Naive thymus-derived CD4-positive, alpha-beta T cell (primary cell): ENCODE data around the gene RNASE7. TPM values are rescaled to one million over a fixed set of nuclear protein-coding genes. Genes with fewer than 3 reads are reported as not detected.

ENCODE experiments used
- ATAC-seq: fragments of 150-1000 bp; cut with Tn5 transposase; 2 replicates; pipeline ENCODE4 v1.10.0; 2021; ENCODE audit warnings: mild to moderate bottlenecking, moderate library complexity
- CTCF ChIA-PET: fragments of 350-600 bp; sonication (Branson Sonifier 250); formaldehyde crosslinking; loops from one replicate; lab custom pipeline; 2021; ENCODE audit warnings: antibody characterized with exemption; lab: Charles Lee
- POLR2A ChIA-PET: fragments of 350-600 bp; sonication (Branson Sonifier 250); formaldehyde crosslinking; loops from one replicate; lab custom pipeline; 2021; ENCODE audit warnings: antibody characterized with exemption, inconsistent platforms; lab: Charles Lee
- DNase-seq, 9 donors: peaks; one replicate each; pipeline versions ENCODE4 v3.0.0 to v3.0.0-alpha.2; 2020 to 2022; ENCODE audit warnings: mixed read lengths in 1 of 9
- H3K27ac ChIP-seq: one replicate; pipeline ENCODE4 v1.7.0; 2013; ENCODE audit warnings: mild to moderate bottlenecking, low read depth, low read length, moderate library complexity
- H3K27me3 ChIP-seq, 2 donors: one replicate each; pipeline ENCODE4 v1.7.0; 2013; ENCODE audit warnings: low read length in 2 of 2, mild to moderate bottlenecking in 2 of 2, moderate library complexity in 2 of 2; ENCODE audit not compliant: control insufficient read depth in 2 of 2, insufficient read depth in 2 of 2
- H3K36me3 ChIP-seq, 3 experiments: 1 replicate in 2 of 3; 2 replicates in 1 of 3; pipeline ENCODE4 v1.7.0; 2013; ENCODE audit warnings: low read length in 3 of 3, mild to moderate bottlenecking in 3 of 3, moderate library complexity in 1 of 3; ENCODE audit not compliant: insufficient read depth in 3 of 3, control insufficient read depth in 2 of 3
- H3K4me1 ChIP-seq, 2 donors: one replicate each; pipeline ENCODE4 v1.7.0; 2013; ENCODE audit warnings: low read length in 2 of 2, mild to moderate bottlenecking in 2 of 2, moderate library complexity in 1 of 2; ENCODE audit not compliant: control insufficient read depth in 2 of 2, insufficient read depth in 2 of 2
- H3K4me3 ChIP-seq: 2 replicates; pipeline ENCODE4 v1.7.0; 2013; ENCODE audit warnings: mild to moderate bottlenecking, low read length
- H3K9me3 ChIP-seq, 3 experiments: 1 replicate in 2 of 3; 2 replicates in 1 of 3; pipeline ENCODE4 v1.7.0; 2013; ENCODE audit warnings: low read length in 3 of 3; ENCODE audit not compliant: control insufficient read depth in 2 of 3
- H3K27ac Mint-ChIP-seq, 9 donors: one replicate each; pipeline ENCODE4 v1.8.0; 2020 to 2022; ENCODE audit warnings: mixed read lengths in 9 of 9, mild to moderate bottlenecking in 8 of 9, moderate library complexity in 5 of 9, inconsistent platforms in 2 of 9
- H3K27me3 Mint-ChIP-seq, 5 donors: one replicate each; pipeline ENCODE4 v1.8.0; 2021 to 2022; ENCODE audit warnings: mixed read lengths in 5 of 5, mild to moderate bottlenecking in 1 of 5
- H3K36me3 Mint-ChIP-seq, 5 donors: one replicate each; pipeline ENCODE4 v1.8.0; 2020 to 2022; ENCODE audit warnings: mixed read lengths in 5 of 5, mild to moderate bottlenecking in 3 of 5, inconsistent platforms in 1 of 5
- H3K4me1 Mint-ChIP-seq, 7 donors: one replicate each; pipeline ENCODE4 v1.8.0; 2020 to 2022; ENCODE audit warnings: mixed read lengths in 7 of 7, mild to moderate bottlenecking in 3 of 7, inconsistent platforms in 1 of 7
- H3K4me3 Mint-ChIP-seq, 10 donors: one replicate each; pipeline ENCODE4 v1.8.0; 2020 to 2022; ENCODE audit warnings: mild to moderate bottlenecking in 10 of 10, mixed read lengths in 10 of 10, moderate library complexity in 6 of 10, inconsistent platforms in 2 of 10
- H3K9me3 Mint-ChIP-seq, 11 donors: one replicate each; pipeline ENCODE4 v1.8.0; 2020 to 2022; ENCODE audit warnings: mixed read lengths in 11 of 11, mild to moderate bottlenecking in 4 of 11, inconsistent platforms in 1 of 11, moderate library complexity in 1 of 11
- intact Hi-C, 2 donors: fragments of 100-400 bp; cut with micrococcal nuclease; formaldehyde crosslinking; loops; one replicate each; pipeline ENCODE4 v1.15.1; 2023
- microRNA-seq: library from miRNA; unstranded; fragments of <30 nt; microRNA quantifications from one replicate; pipeline ENCODE4 v1.2.0, GENCODE V29; 2022; ENCODE audit warnings: borderline microRNAs expressed
- polyA plus RNA-seq, 2 donors: library from polyadenylated mRNA; unstranded; fragments of 300-500 nt; fragmentation: Illumina TruSeq; gene quantifications; one replicate each; pipeline ENCODE4 v1.2.3, GENCODE V29; 2021
- total RNA-seq, 6 experiments: library from RNA in 5 of 6; stranded (reverse) in 5 of 6; gene quantifications; 1 replicate in 5 of 6; 2 replicates in 1 of 6; pipeline ENCODE4 v1.2.3 and lab custom pipeline; 2021 to 2026

RNASE7 gene
- total and polyA plus RNA-seq, 7 experiments from 2014 or later = not detected

DNA sequence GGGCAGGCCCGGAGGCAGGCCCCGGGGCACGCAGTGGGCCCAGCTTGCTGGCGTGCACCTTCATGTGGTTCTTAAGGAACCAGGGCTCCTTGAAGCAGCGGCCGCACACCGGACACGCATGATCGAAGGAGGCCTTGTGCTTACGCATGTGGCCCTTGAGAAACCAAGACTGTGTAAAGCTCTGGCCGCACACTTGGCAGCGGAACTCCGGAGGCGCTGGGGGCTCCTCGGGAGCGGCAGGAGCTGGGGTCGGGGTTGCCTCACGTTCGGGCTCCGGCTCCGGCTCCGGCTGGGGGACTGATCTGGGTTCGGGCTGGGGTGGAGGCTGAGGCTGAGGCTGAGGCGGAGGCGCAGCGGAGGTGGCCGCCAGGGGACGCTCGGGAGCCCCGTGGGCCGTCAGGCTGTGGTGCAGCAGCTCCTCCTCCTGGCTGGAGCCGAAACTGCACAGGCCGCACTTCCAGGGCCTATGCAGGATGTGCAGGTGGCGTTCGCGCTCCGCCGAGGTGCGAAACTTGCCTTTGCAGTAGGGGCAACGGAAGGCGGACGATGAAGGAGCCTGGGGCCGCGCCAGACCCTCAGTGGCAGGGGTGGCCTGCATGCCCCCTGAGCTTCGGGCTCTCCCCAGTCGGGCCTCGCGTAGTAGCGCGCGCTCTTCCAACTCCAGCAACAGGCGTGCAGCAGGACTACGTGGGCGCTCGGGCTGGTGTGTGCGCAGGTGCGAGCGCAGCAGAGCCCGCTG lies 50.3 kb downstream of the RNASE7 start:
- no peak overlapping the region for H3K4me3 ChIP-seq
- no peaks in the 10 kb centered on the region for H3K36me3 ChIP-seq
- Mint-ChIP-seq H3K27me3 (peaks cover 0 to 17% (median 0%) of the 10 kb centered on the region in 5 donors), H3K4me1 (peaks cover 15 to 37% (median 27%) of the 10 kb centered on the region in 7 donors), H3K36me3 (peaks cover 0 to 2% (median 0%) of the 10 kb centered on the region in 5 donors), H3K4me3 (peak overlapping the region in 1 of 10 donors; percentile 6), H3K27ac (peak overlapping the region in 8 of 9 donors; percentile 17 to 88 (median 78)), H3K9me3 (peaks cover 0 to 3% (median 0%) of the 10 kb centered on the region in 11 donors)
- ChIA-PET CTCF (interaction anchor here (0.6 to 11.3 kb wide), 13 partner anchors 9 to 89 kb away, joined by 3 to 132 read pairs (median 4); partner anchors contain the start of gene TMEM253), POLR2A (interaction anchor here (1.0 to 4.7 kb wide), 5 partner anchors 11 to 78 kb away, joined by 3 to 53 read pairs (median 5); no protein-coding TSS in a partner anchor)
- DNase-seq = peak; percentile 82 to 98 (median 93)
- no peaks in the 10 kb centered on the region for H3K9me3 ChIP-seq
- H3K27ac ChIP-seq = no peak overlapping the region
- peak; percentile 90 for ATAC-seq
- intact Hi-C loops = loop anchor here (1.0 kb wide), 4 partner anchors 12 to 465 kb away; no protein-coding TSS in a partner anchor
- no peaks in the 10 kb centered on the region for H3K27me3 ChIP-seq
- H3K4me1 ChIP-seq = peaks cover 6 to 14% of the 10 kb centered on the region in 2 donors

DNA sequence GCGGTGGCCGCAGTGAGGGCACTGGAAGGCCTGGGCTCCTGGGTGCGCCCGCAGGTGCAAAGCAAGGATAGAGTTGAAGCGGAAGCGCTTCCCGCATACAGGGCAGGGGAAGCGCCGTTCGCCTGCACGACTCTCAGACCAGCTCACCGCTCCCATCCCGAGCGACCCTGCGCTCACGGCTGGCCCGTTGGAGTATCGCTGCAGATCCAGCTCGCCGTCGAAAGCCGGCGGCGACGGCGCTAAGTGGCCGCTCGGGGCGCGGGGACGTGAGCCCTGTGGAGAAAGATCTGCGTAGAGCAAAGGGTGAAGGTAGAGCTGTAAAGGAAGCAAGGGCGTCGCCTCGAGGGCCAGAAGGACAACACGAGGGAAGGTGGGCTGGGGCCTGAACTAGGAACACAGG lies 50.9 kb downstream of the RNASE7 start:
- Histone ChIP-seq H3K27ac (no peak overlapping the region), H3K27me3 (no peaks in the 10 kb centered on the region), H3K4me1 (peaks cover 2 to 10% of the 10 kb centered on the region in 2 donors), H3K4me3 (no peak overlapping the region), H3K36me3 (no peaks in the 10 kb centered on the region), H3K9me3 (no peaks in the 10 kb centered on the region)
- intact Hi-C loops = no loop called here
- H3K36me3 Mint-ChIP-seq = peaks cover 0 to 2% (median 0%) of the 10 kb centered on the region in 5 donors
- H3K27me3 Mint-ChIP-seq = peaks cover 0 to 18% (median 0%) of the 10 kb centered on the region in 5 donors
- no peak for ATAC-seq
- peaks cover 9 to 33% (median 22%) of the 10 kb centered on the region in 7 donors for H3K4me1 Mint-ChIP-seq
- no peak overlapping the region for H3K4me3 Mint-ChIP-seq
- ChIA-PET POLR2A (interaction anchor here (1.0 to 4.7 kb wide), 5 partner anchors 11 to 78 kb away, joined by 3 to 53 read pairs (median 5); no protein-coding TSS in a partner anchor), CTCF (interaction anchor here (0.7 to 11.3 kb wide), 11 partner anchors 8 to 470 kb away, joined by 3 to 132 read pairs (median 5); partner anchors contain the start of gene TMEM253)
- H3K9me3 Mint-ChIP-seq = peaks cover 0 to 2% (median 0%) of the 10 kb centered on the region in 11 donors
- no peak for DNase-seq
- peak overlapping the region in 3 of 9 donors; percentile 17 to 88 (median 83) for H3K27ac Mint-ChIP-seq

Small RNA genes lying within 50 kb of the gene (microRNA-seq; reads per million reads assigned to microRNA genes)
- gene MIR6717 = not detected

Other genes with a start within 250 kb of the RNASE7 start
- gene RNASE1, start 239.5 kb upstream of the RNASE7 start, total RNA-seq = 10 to 100 TPM in 2 of 5 experiments, 1 to 10 TPM in 1, not detected in 2; 1.8 to 19.0 (median 15.5) TPM
- gene RNASE1, start 239.5 kb upstream of the RNASE7 start, polyA plus RNA-seq = not detected
- gene RNASE3, start 151.0 kb upstream of the RNASE7 start, total RNA-seq = 1 to 10 TPM in 1 of 5 experiments, not detected in 4; 1.1 TPM
- gene RNASE3, start 151.0 kb upstream of the RNASE7 start, polyA plus RNA-seq = not detected
- gene RNASE2, start 86.9 kb upstream of the RNASE7 start, total RNA-seq = 10 to 100 TPM in 1 of 5 experiments, 1 to 10 TPM in 1, not detected in 3; 2.5 to 22.4 TPM
- gene RNASE2, start 86.9 kb upstream of the RNASE7 start, polyA plus RNA-seq = under 1 TPM in 1 of 2 donors, not detected in 1; 0.30 TPM
- 100 to 1,000 TPM in 2 of 5 experiments, 10 to 100 TPM in 3; 75.4 to 129 (median 96.7) TPM for gene METTL17, start 52.4 kb upstream of the RNASE7 start, total RNA-seq
- gene METTL17, start 52.4 kb upstream of the RNASE7 start, polyA plus RNA-seq = 10 to 100 TPM; 41.7 to 47.6 TPM
- under 1 TPM in 2 of 5 experiments, not detected in 3; 0.36 to 0.81 TPM for gene SLC39A2, start 43.1 kb upstream of the RNASE7 start, total RNA-seq
- not detected for gene SLC39A2, start 43.1 kb upstream of the RNASE7 start, polyA plus RNA-seq
- gene NDRG2, start 17.3 kb upstream of the RNASE7 start, total RNA-seq = 10 to 100 TPM in 4 of 5 experiments, 1 to 10 TPM in 1; 5.9 to 39.9 (median 35.2) TPM
- 10 to 100 TPM; 29.2 to 35.1 TPM for gene NDRG2, start 17.3 kb upstream of the RNASE7 start, polyA plus RNA-seq
- gene TPPP2, start 12.1 kb upstream of the RNASE7 start, total RNA-seq = not detected
- not detected for gene TPPP2, start 12.1 kb upstream of the RNASE7 start, polyA plus RNA-seq
- not detected for gene RNASE13, start 7.6 kb upstream of the RNASE7 start, total RNA-seq
- not detected for gene RNASE13, start 7.6 kb upstream of the RNASE7 start, polyA plus RNA-seq
- not detected for gene RNASE8, start 15.5 kb downstream of the RNASE7 start, total RNA-seq
- not detected for gene RNASE8, start 15.5 kb downstream of the RNASE7 start, polyA plus RNA-seq
- gene ARHGEF40, start 27.9 kb downstream of the RNASE7 start, total RNA-seq = 10 to 100 TPM in 1 of 5 experiments, 1 to 10 TPM in 1, under 1 TPM in 2, not detected in 1; 0.65 to 40.5 (median 5.4) TPM
- gene ARHGEF40, start 27.9 kb downstream of the RNASE7 start, polyA plus RNA-seq = under 1 TPM in 1 of 2 donors, not detected in 1; 0.11 TPM
- gene ZNF219, start 56.3 kb downstream of the RNASE7 start, total RNA-seq = 10 to 100 TPM in 2 of 5 experiments, 1 to 10 TPM in 3; 5.7 to 22.1 (median 9.1) TPM
- gene ZNF219, start 56.3 kb downstream of the RNASE7 start, polyA plus RNA-seq = 1 to 10 TPM; 2.3 to 2.8 TPM
- gene TMEM253, start 58.7 kb downstream of the RNASE7 start, total RNA-seq = under 1 TPM in 3 of 5 experiments, not detected in 2; 0.56 to 0.73 (median 0.70) TPM
- not detected for gene TMEM253, start 58.7 kb downstream of the RNASE7 start, polyA plus RNA-seq
- gene OR5AU1, start 113.7 kb downstream of the RNASE7 start, total RNA-seq = not detected
- not detected for gene OR5AU1, start 113.7 kb downstream of the RNASE7 start, polyA plus RNA-seq
- 100 to 1,000 TPM; 469 to 687 (median 532) TPM for gene HNRNPC, start 227.1 kb downstream of the RNASE7 start, total RNA-seq
- 100 to 1,000 TPM; 842 to 895 TPM for gene HNRNPC, start 227.1 kb downstream of the RNASE7 start, polyA plus RNA-seq
- gene RPGRIP1, start 237.7 kb downstream of the RNASE7 start, total RNA-seq = 1 to 10 TPM in 1 of 5 experiments, under 1 TPM in 1, not detected in 3; 0.24 to 1.5 TPM
- gene RPGRIP1, start 237.7 kb downstream of the RNASE7 start, polyA plus RNA-seq = not detected